GM21381 (cell line): ENCODE results near the gene CAPZA2.
"Not testable (repeated sequence)": the region's sequence is repeated elsewhere in the genome, so short reads cannot be mapped to it uniquely, and the experiment has no call there.

Source experiments
- ATAC-seq: cut with Tn5 transposase; IDR thresholded peaks from one replicate; pipeline ENCODE4 v1.9.1; 2021; ENCODE audit warnings: mild to moderate bottlenecking, moderate library complexity; ENCODE audit not compliant: unreplicated experiment

Gene CAPZA2

GRCh38 chr7:116862234-116862950, at the start of gene CAPZA2:
CAPZA2 (plus strand) TSS chr7:116862587; CDS start chr7:116862612, 25 bp downstream.
- ATAC-seq, result peak; percentile 90

- no peak for ATAC-seq
Observed at GRCh38 chr7:116812860-116813259, 49.5 kb upstream of the CAPZA2 start.

GRCh38 chr7:116813371-116813770, 49.0 kb upstream of the CAPZA2 start:
- ATAC-seq, result not testable (repeated sequence)

GRCh38 chr7:116815041-116815440, 47.3 kb upstream of the CAPZA2 start:
- ATAC-seq, result no peak

- ATAC-seq, result no peak
Observed at GRCh38 chr7:116820149-116820548, 42.2 kb upstream of the CAPZA2 start.

GRCh38 chr7:116821647-116822046, 40.7 kb upstream of the CAPZA2 start:
- not testable (repeated sequence) for ATAC-seq

GRCh38 chr7:116824449-116824848, 37.9 kb upstream of the CAPZA2 start:
- ATAC-seq, result no peak

GRCh38 chr7:116828281-116828680, 34.1 kb upstream of the CAPZA2 start:
- no peak for ATAC-seq

GRCh38 chr7:116829041-116829440, 33.3 kb upstream of the CAPZA2 start:
- no peak for ATAC-seq

- ATAC-seq, result no peak
Observed at GRCh38 chr7:116829493-116829892, 32.9 kb upstream of the CAPZA2 start.

- no peak for ATAC-seq
Observed at GRCh38 chr7:116832692-116833091, 29.7 kb upstream of the CAPZA2 start.

GRCh38 chr7:116834815-116835504, 27.4 kb upstream of the CAPZA2 start:
- no peak for ATAC-seq

GRCh38 chr7:116836048-116836447, 26.3 kb upstream of the CAPZA2 start:
- no peak for ATAC-seq

GRCh38 chr7:116836911-116837310, 25.5 kb upstream of the CAPZA2 start:
- no peak for ATAC-seq

- no peak for ATAC-seq
Observed at GRCh38 chr7:116837586-116837985, 24.8 kb upstream of the CAPZA2 start.

GRCh38 chr7:116840256-116840655, 22.1 kb upstream of the CAPZA2 start:
- no peak for ATAC-seq

- ATAC-seq, result no peak
Observed at GRCh38 chr7:116842371-116842770, 20.0 kb upstream of the CAPZA2 start.

GRCh38 chr7:116843378-116843777, 19.0 kb upstream of the CAPZA2 start:
- ATAC-seq, result no peak

GRCh38 chr7:116851175-116851574, 11.2 kb upstream of the CAPZA2 start:
- no peak for ATAC-seq

GRCh38 chr7:116851671-116852070, 10.7 kb upstream of the CAPZA2 start:
- ATAC-seq, result no peak

- ATAC-seq, result no peak
Observed at GRCh38 chr7:116854132-116854531, 8.3 kb upstream of the CAPZA2 start.

GRCh38 chr7:116857052-116857451, 5.3 kb upstream of the CAPZA2 start:
- ATAC-seq, result no peak
